Measurements from ENCODE around the gene PTGDS.

- TF ChIP-seq CTCF (IDR thresholded peaks at IDR 0.05) (no peak), POLR2A (IDR thresholded peaks at IDR 0.05) (no peak), POLR2AphosphoS5 (IDR thresholded peaks at IDR 0.05) (no peak)
Observed at GRCh38 chr9:137007816-137008270, 30.5 kb downstream of the PTGDS start.

Data from suprapubic skin (tissue), 4 donors.